ENCODE results near the gene NPHP4.

Gene NPHP4

GRCh38 chr1:6004412-6005123 lies 12.3 kb upstream of the NPHP4 start:
- in situ Hi-C loops (cut with MboI; ENCODE audit: low sequenced_read_pairs), result no loop called here

- in situ Hi-C loops (cut with MboI; ENCODE audit: low sequenced_read_pairs), result no loop called here
Observed at GRCh38 chr1:6003568-6004411, 11.6 kb upstream of the NPHP4 start.

- in situ Hi-C loops (cut with MboI; ENCODE audit: low sequenced_read_pairs), result no loop called here
Observed at GRCh38 chr1:6002714-6003501, 10.7 kb upstream of the NPHP4 start.

GRCh38 chr1:6001992-6002576 lies 9.9 kb upstream of the NPHP4 start:
- in situ Hi-C loops (cut with MboI; ENCODE audit: low sequenced_read_pairs), result no loop called here

- in situ Hi-C loops (cut with MboI; ENCODE audit: low sequenced_read_pairs), result no loop called here
Observed at GRCh38 chr1:6000444-6001288, 8.4 kb upstream of the NPHP4 start.

GRCh38 chr1:5999711-6000443 lies 7.7 kb upstream of the NPHP4 start:
- in situ Hi-C loops (cut with MboI; ENCODE audit: low sequenced_read_pairs), result no loop called here

- in situ Hi-C loops (cut with MboI; ENCODE audit: low sequenced_read_pairs), result no loop called here
Observed at GRCh38 chr1:5998906-5999301, 6.7 kb upstream of the NPHP4 start.

GRCh38 chr1:5998051-5998905 lies 6.1 kb upstream of the NPHP4 start:
- in situ Hi-C loops (cut with MboI; ENCODE audit: low sequenced_read_pairs), result no loop called here

GRCh38 chr1:5997316-5997715 lies 5.1 kb upstream of the NPHP4 start:
- in situ Hi-C loops (cut with MboI; ENCODE audit: low sequenced_read_pairs), result no loop called here

- in situ Hi-C loops (cut with MboI; ENCODE audit: low sequenced_read_pairs), result no loop called here
Observed at GRCh38 chr1:5996641-5997270, 4.5 kb upstream of the NPHP4 start.

- in situ Hi-C loops (cut with MboI; ENCODE audit: low sequenced_read_pairs), result no loop called here
Observed at GRCh38 chr1:5995871-5996630, 3.8 kb upstream of the NPHP4 start.

- in situ Hi-C loops (cut with MboI; ENCODE audit: low sequenced_read_pairs), result no loop called here
Observed at GRCh38 chr1:5994713-5995621, 2.7 kb upstream of the NPHP4 start.

- in situ Hi-C loops (cut with MboI; ENCODE audit: low sequenced_read_pairs), result no loop called here
Observed at GRCh38 chr1:5993556-5994491, 1.6 kb upstream of the NPHP4 start.

GRCh38 chr1:5992814-5993555 lies 760 bp upstream of the NPHP4 start:
- in situ Hi-C loops (cut with MboI; ENCODE audit: low sequenced_read_pairs), result no loop called here

Data from HL-60/S4 treated with retinoic acid at 250 ng/mL for 4 days and 3 days (cell line).